ENCODE data around the gene C6orf132. TPM values are rescaled to one million over a fixed set of nuclear protein-coding genes. Genes with fewer than 3 reads are reported as not detected.
"Not testable (repeated sequence)": the region's sequence is repeated elsewhere in the genome, so short reads cannot be mapped to it uniquely, and the experiment has no call there.

Gene C6orf132
- total RNA-seq, 1 experiment from 2014 or later, result 31.9 TPM

DNA sequence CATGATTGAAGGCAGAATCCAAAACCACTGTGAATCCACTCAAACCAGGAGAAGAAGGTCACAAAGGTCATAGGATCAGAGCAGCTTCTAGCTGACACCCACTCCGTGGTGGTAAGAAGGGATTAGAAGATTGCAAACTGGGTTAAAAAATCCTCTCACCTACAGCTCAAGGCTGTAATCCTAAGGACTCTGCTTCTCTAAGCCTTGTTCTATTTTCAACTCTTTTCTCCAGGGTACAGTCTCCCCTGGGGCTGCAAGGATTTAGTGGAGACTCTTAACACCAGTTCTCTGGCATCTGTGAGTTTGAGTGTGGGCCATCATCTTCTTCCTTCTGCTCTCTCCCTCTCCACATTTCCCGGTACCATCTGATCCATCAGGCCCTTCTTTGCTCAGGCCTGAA lies 30.7 kb upstream of the C6orf132 start, which contains the start of gene GUCA1A:
Gene GUCA1A, plus strand, starts transcription at position 264 of the 400 bp plus-strand sequence. CDS start 250 bp downstream, outside the sequence.
- TF ChIP-seq, protein P1, sequence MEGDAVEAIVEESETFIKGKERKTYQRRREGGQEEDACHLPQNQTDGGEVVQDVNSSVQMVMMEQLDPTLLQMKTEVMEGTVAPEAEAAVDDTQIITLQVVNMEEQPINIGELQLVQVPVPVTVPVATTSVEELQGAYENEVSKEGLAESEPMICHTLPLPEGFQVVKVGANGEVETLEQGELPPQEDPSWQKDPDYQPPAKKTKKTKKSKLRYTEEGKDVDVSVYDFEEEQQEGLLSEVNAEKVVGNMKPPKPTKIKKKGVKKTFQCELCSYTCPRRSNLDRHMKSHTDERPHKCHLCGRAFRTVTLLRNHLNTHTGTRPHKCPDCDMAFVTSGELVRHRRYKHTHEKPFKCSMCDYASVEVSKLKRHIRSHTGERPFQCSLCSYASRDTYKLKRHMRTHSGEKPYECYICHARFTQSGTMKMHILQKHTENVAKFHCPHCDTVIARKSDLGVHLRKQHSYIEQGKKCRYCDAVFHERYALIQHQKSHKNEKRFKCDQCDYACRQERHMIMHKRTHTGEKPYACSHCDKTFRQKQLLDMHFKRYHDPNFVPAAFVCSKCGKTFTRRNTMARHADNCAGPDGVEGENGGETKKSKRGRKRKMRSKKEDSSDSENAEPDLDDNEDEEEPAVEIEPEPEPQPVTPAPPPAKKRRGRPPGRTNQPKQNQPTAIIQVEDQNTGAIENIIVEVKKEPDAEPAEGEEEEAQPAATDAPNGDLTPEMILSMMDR (IDR thresholded peaks at IDR 0.05; ENCODE audit: unreplicated experiment), result no peak
- Mint-ChIP-seq H3K27ac (ENCODE audit: low read depth, unreplicated experiment) (no peak within 1 kb of the TSS), H3K27me3 (ENCODE audit: insufficient read depth, unreplicated experiment) (no peaks in the 10 kb centered on the region), H3K36me3 (ENCODE audit: insufficient read depth, unreplicated experiment) (no peaks in the 10 kb centered on the region), H3K9me3 (ENCODE audit: unreplicated experiment) (no peaks in the 10 kb centered on the region), H3K4me3 (ENCODE audit: unreplicated experiment) (no peak within 1 kb of the TSS), H3K4me1 (ENCODE audit: insufficient read depth, unreplicated experiment) (no peaks in the 10 kb centered on the region)
- ChIA-PET CTCF (interaction anchor here (1.2 kb wide), 1 partner anchor 100 kb away, joined by 4 read pairs; no protein-coding TSS in a partner anchor), POLR2A (no interaction called here)
- intact Hi-C loops (cut with micrococcal nuclease), result no loop called here
- no TSS peak for BruUV-seq (replicated peaks)
- no peak for DNase-seq (ENCODE audit: unreplicated experiment)

DNA sequence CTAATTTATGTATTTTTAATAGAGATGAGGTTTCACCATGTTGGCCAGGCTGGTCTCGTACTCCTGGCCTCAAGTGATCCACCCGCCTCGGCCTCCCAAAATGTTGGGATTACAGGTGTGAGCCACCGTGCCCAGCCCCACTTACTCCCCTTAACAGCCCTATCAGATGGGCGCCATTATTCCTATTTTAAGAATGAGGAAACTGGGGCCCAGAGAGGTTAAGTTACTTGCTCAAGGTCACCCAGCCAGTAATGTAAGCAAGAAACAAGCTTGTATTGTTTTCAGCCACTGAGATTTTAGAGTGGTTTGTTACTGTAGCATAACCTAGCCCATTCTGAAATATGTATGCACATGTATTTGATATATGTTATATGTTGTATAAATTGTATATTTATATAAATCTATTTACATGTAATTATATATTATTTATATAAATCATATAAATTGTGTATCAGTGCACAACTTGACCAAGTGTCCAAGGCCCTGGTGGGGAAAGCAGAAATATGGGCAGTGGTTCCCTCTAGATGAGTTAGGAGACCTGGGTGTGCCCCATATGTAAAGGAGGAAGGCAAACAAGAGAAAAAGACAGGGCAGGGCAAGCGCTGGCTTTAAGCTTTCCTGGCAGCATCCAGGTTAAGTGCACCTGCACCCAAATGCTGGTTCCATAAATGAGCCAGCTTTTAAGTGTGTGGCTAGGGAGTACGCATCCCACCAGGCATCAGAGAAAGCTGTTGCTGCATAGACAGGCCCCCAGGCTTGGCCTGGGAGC lies 29.6 kb upstream of the C6orf132 start:
- Mint-ChIP-seq H3K36me3 (ENCODE audit: insufficient read depth, unreplicated experiment) (no peaks in the 10 kb centered on the region), H3K27ac (ENCODE audit: low read depth, unreplicated experiment) (no peak overlapping the region), H3K27me3 (ENCODE audit: insufficient read depth, unreplicated experiment) (no peaks in the 10 kb centered on the region), H3K4me3 (ENCODE audit: unreplicated experiment) (no peak overlapping the region), H3K4me1 (ENCODE audit: insufficient read depth, unreplicated experiment) (peaks cover under 1% of the 10 kb centered on the region), H3K9me3 (ENCODE audit: unreplicated experiment) (no peaks in the 10 kb centered on the region)
- no peak for DNase-seq (ENCODE audit: unreplicated experiment)
- ChIA-PET CTCF (interaction anchor here (0.6 to 1.2 kb wide), 2 partner anchors 39 to 98 kb away, joined by 3 to 4 read pairs; no protein-coding TSS in a partner anchor), POLR2A (no interaction called here)
- TF ChIP-seq, protein P1 (IDR thresholded peaks at IDR 0.05; ENCODE audit: unreplicated experiment), result no peak
- intact Hi-C loops (cut with micrococcal nuclease), result no loop called here
- BruUV-seq (replicated peaks), result no TSS peak

DNA sequence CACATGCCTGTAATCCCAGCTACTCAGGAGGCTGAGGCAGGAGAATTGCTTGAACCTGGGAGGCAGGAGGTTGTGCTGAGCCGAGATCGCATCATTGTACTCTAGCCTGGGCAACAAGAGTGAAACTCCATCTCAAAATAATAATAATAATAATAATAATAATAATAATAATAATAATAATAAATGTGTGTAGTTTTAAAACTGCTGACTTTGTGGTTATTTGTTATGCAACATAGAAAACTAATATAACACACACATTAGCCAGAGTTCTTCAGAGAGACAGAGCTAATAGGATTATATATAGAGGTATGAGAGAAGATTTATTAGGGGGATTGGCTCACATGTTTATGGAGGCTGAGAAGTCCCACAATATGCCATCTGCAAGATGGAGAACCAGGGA lies 27.4 kb upstream of the C6orf132 start:
- not testable (repeated sequence) for H3K4me1 Mint-ChIP-seq (ENCODE audit: insufficient read depth, unreplicated experiment); H3K36me3 Mint-ChIP-seq (ENCODE audit: insufficient read depth, unreplicated experiment); H3K27me3 Mint-ChIP-seq (ENCODE audit: insufficient read depth, unreplicated experiment); DNase-seq (ENCODE audit: unreplicated experiment); H3K9me3 Mint-ChIP-seq (ENCODE audit: unreplicated experiment); H3K4me3 Mint-ChIP-seq (ENCODE audit: unreplicated experiment); BruUV-seq (replicated peaks)
- intact Hi-C loops (cut with micrococcal nuclease), result loop anchor here (5.0 kb wide), 1 partner anchor 63 kb away; no protein-coding TSS in a partner anchor
- ChIA-PET CTCF (interaction anchor here (1.2 to 4.0 kb wide), 3 partner anchors 43 to 97 kb away, joined by 3 to 27 read pairs (median 14); no protein-coding TSS in a partner anchor), POLR2A (interaction anchor here (0.6 to 2.1 kb wide), 3 partner anchors 27 to 70 kb away, joined by 3 to 6 read pairs (median 4); partner anchors contain the start of gene C6orf132)
- peak overlapping the region; percentile 76 for H3K27ac Mint-ChIP-seq (ENCODE audit: low read depth, unreplicated experiment)

DNA sequence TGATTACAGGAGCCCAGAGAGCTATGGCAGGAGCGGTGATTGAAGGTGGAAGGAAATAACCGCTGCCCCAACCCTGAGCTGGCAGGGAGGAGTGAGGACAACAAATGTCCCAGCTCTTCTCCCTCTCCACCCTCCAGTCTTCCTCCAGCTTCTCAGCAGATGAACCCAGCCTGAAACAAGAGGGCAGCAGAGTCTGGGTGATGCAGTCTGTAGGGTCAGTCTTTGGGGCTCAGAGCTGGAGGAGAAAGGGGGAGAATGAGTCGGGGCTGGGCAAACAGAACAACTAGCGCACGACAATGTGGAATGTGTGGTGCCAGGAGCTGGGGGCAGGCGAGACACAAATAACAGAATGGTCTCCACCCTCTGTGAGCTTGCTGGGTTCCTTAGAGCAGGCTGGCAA lies 26.2 kb upstream of the C6orf132 start:
- DNase-seq (ENCODE audit: unreplicated experiment), result no peak
- POLR2A ChIA-PET, result interaction anchor here (1.0 to 2.1 kb wide), 3 partner anchors 26 to 121 kb away, joined by 3 to 6 read pairs (median 4); partner anchors contain the start of gene C6orf132
- H3K27me3 Mint-ChIP-seq (ENCODE audit: insufficient read depth, unreplicated experiment), result no peaks in the 10 kb centered on the region
- H3K27ac Mint-ChIP-seq (ENCODE audit: low read depth, unreplicated experiment), result no peak overlapping the region
- intact Hi-C loops (cut with micrococcal nuclease), result loop anchor here (5.0 kb wide), 1 partner anchor 64 kb away; no protein-coding TSS in a partner anchor
- peaks cover 8% of the 10 kb centered on the region for H3K4me1 Mint-ChIP-seq (ENCODE audit: insufficient read depth, unreplicated experiment)
- H3K9me3 Mint-ChIP-seq (ENCODE audit: unreplicated experiment), result no peaks in the 10 kb centered on the region
- BruUV-seq (replicated peaks), result no TSS peak
- CTCF ChIA-PET, result interaction anchor here (0.7 to 4.0 kb wide), 10 partner anchors 12 to 379 kb away, joined by 3 to 27 read pairs (median 4); no protein-coding TSS in a partner anchor
- H3K36me3 Mint-ChIP-seq (ENCODE audit: insufficient read depth, unreplicated experiment), result no peaks in the 10 kb centered on the region
- H3K4me3 Mint-ChIP-seq (ENCODE audit: unreplicated experiment), result no peak overlapping the region
- TF ChIP-seq, protein P1 (IDR thresholded peaks at IDR 0.05; ENCODE audit: unreplicated experiment), result no peak

Measured in MCF 10A (cell line).